ENCODE data around the gene CACNA1G.

Gene CACNA1G

DNA sequence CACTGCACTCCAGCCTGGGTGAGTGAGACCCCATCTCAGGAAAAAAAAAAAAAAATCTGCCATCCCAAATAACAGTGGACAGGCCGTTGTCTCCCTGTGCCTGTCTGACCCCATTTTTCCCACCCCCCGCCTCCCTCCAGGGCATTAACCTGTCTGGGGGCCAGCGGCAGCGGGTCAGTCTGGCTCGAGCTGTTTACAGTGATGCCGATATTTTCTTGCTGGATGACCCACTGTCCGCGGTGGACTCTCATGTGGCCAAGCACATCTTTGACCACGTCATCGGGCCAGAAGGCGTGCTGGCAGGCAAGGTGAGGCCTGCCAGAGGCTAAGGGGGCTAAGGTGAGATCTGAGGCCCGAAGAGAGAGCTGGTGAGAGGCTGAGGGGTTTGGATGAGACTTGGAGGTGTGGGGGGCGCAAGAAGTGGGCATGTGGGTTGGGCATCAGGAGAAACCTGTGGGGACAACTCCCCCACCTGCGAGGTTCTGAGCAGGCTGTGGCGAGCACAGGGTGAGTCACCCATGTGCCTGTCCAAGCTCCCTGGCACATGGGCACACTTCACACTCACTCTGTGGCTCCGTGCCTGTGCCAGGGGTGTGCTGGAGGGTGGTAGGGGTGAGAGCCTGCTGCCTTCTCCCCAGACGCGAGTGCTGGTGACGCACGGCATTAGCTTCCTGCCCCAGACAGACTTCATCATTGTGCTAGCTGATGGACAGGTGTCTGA lies 112.5 kb downstream of the CACNA1G start:
- no peak for DNase-seq (ENCODE audit: low spot score)

- DNase-seq (ENCODE audit: low spot score) = no peak
Measured at GRCh38 chr17:50675190-50675589, 114.7 kb downstream of the CACNA1G start.

GRCh38 chr17:50675627-50676026 lies 115.1 kb downstream of the CACNA1G start:
- DNase-seq (ENCODE audit: low spot score) = no peak

- DNase-seq (ENCODE audit: low spot score) = no peak
Measured at GRCh38 chr17:50676065-50676975, 115.8 kb downstream of the CACNA1G start.

All from GM03348 (cell line).